HepG2 (cell line): ENCODE measurements around the gene CPE. TPM values are rescaled to one million over a fixed set of nuclear protein-coding genes. Genes with fewer than 3 reads are reported as not detected.
A peak's percentile ranks its signal among the peaks of the same experiment; 100 is the strongest.

Experiments used
- ATAC-seq: fragments of 200-7000 bp; cut with Tn5 transposase; 3 replicates; pipeline ENCODE4 v1.9.1; 2020; ENCODE audit warnings: mild to moderate bottlenecking, moderate library complexity
- BruUV-seq: library from RNA; stranded (reverse); fragments of 400-500 nt; replicated peaks from 2 replicates; lab custom pipeline; 2021; lab: Mats Ljungman, UMichigan
- CTCF ChIA-PET: fragments of 300-600 bp; formaldehyde crosslinking; extraction: SDS; loops from one replicate; lab custom pipeline; 2021; ENCODE audit warnings: low total read pairs, inconsistent platforms, low intra/inter-chr PET ratio; lab: Yijun Ruan, JAX
- POLR2A ChIA-PET: fragments of 350-600 bp; sonication (Branson Sonifier 250); formaldehyde crosslinking; loops from one replicate; lab custom pipeline; 2020; ENCODE audit warnings: antibody characterized with exemption, inconsistent platforms; lab: Yijun Ruan, JAX
- DNase-seq: peaks from one replicate; pipeline ENCODE4 v3.0.0-alpha.2; 2015; ENCODE audit warnings: low spot score
- FAIRE-seq: peaks from 3 replicates; lab custom pipeline; 2011; peaks lifted over from hg19 to GRCh38; lab: Jason Lieb, UNC
- H2AFZ ChIP-seq: one replicate; pipeline ENCODE4 v1.6.1; 2011; ENCODE audit warnings: low read length, inconsistent platforms
- H3K27ac ChIP-seq: fragments of 300-600 bp; 3 replicates; pipeline ENCODE4 v1.8.0; 2011; ENCODE audit warnings: mixed run types, mild to moderate bottlenecking, mixed read lengths, low read length, inconsistent platforms; ENCODE audit not compliant: insufficient read depth; ENCODE audit errors: extremely low read length
- H3K27me3 ChIP-seq, 2 experiments: fragments of 200-600 bp in 1 of 2; 2 replicates in 1 of 2; 3 replicates in 1 of 2; pipeline versions ENCODE4 v1.6.0 to v1.8.0; 2011; ENCODE audit warnings: low read length in 2 of 2, mild to moderate bottlenecking in 2 of 2, moderate library complexity in 2 of 2, inconsistent platforms in 1 of 2; ENCODE audit not compliant: insufficient read depth in 2 of 2, control insufficient read depth in 1 of 2
- H3K36me3 ChIP-seq, 2 experiments: fragments of 200-600 bp in 1 of 2; replicated peaks in 1 of 2; 2 replicates in 1 of 2; 3 replicates in 1 of 2; pipeline versions ENCODE4 v1.5.1 to v1.8.0; 2011; ENCODE audit warnings: low read length in 2 of 2, inconsistent platforms in 1 of 2; ENCODE audit not compliant: insufficient read depth in 2 of 2, control insufficient read depth in 1 of 2
- H3K4me1 ChIP-seq: 2 replicates; pipeline ENCODE4 v1.5.1; 2012; ENCODE audit warnings: low read length, inconsistent platforms; ENCODE audit not compliant: insufficient read depth
- H3K4me2 ChIP-seq: 2 replicates; pipeline ENCODE4 v1.6.0; 2011; ENCODE audit warnings: low read depth, low read length, inconsistent platforms
- H3K4me3 ChIP-seq, 3 experiments: fragments of 200-600 bp in 1 of 3; sonication (generic), shearing (Covaris generic) in 1 of 3; replicated peaks in 1 of 3; 2 replicates each; pipeline ENCODE4 v1.5.1; 2011 to 2016; ENCODE audit warnings: low read length in 3 of 3, inconsistent platforms in 2 of 3, low read depth in 2 of 3, mild to moderate bottlenecking in 2 of 3, control low read depth in 1 of 3, mixed read lengths in 1 of 3; ENCODE audit not compliant: insufficient read depth in 1 of 3
- H3K79me2 ChIP-seq: one replicate; pipeline ENCODE4 v1.6.1; 2011; ENCODE audit warnings: low read length, inconsistent platforms; ENCODE audit not compliant: insufficient read depth
- H3K9ac ChIP-seq: 2 replicates; pipeline ENCODE4 v1.6.0; 2011; ENCODE audit warnings: mild to moderate bottlenecking, low read depth, low read length, inconsistent platforms; ENCODE audit not compliant: insufficient read depth
- H3K9me3 ChIP-seq: 2 replicates; pipeline ENCODE4 v1.5.1; 2012; ENCODE audit warnings: mild to moderate bottlenecking, low read length
- H4K20me1 ChIP-seq: 2 replicates; pipeline ENCODE4 v1.6.0; 2011; ENCODE audit warnings: inconsistent platforms, mild to moderate bottlenecking, low read length, moderate library complexity; ENCODE audit not compliant: insufficient read depth
- ATAD3A ChIP-seq: sonication (generic); formaldehyde crosslinking; IDR thresholded peaks from 2 replicates; pipeline ENCODE4 v1.4.0; 2020; ENCODE audit warnings: missing genetic modification reagents
- CREB1 ChIP-seq, 2 experiments: fragments of 450-650 bp in 1 of 2; IDR thresholded peaks; 2 replicates each; pipeline ENCODE4 v1.6.1; 2016 to 2017; ENCODE audit warnings: control low read depth in 1 of 2, mild to moderate bottlenecking in 1 of 2, missing compliant biosample characterization in 1 of 2, missing genetic modification characterization in 1 of 2
- FOXC1 ChIP-seq: sonication (generic); formaldehyde crosslinking; IDR thresholded peaks from 2 replicates; pipeline ENCODE4 v1.8.0; 2022; ENCODE audit warnings: mild to moderate bottlenecking, missing genetic modification reagents, borderline replicate concordance
- FOXM1 ChIP-seq: sonication (generic); formaldehyde crosslinking; IDR thresholded peaks from 2 replicates; pipeline ENCODE4 v1.5.0; 2020; ENCODE audit warnings: missing genetic modification reagents
- FOXP1 ChIP-seq, 2 experiments: fragments of 450-650 bp in 1 of 2; IDR thresholded peaks; 2 replicates each; pipeline ENCODE4 v1.6.1; 2017 to 2018; ENCODE audit warnings: antibody characterized with exemption in 1 of 2
- HOXA3 ChIP-seq: sonication (generic); formaldehyde crosslinking; IDR thresholded peaks from 2 replicates; pipeline ENCODE4 v1.5.0; 2020; ENCODE audit warnings: missing genetic modification reagents
- RORA ChIP-seq: sonication (generic); formaldehyde crosslinking; IDR thresholded peaks from 2 replicates; pipeline ENCODE4 v1.5.0; 2020; ENCODE audit warnings: mild to moderate bottlenecking, missing genetic modification reagents, moderate library complexity
- SMARCE1 ChIP-seq: fragments of 450-650 bp; IDR thresholded peaks from 2 replicates; pipeline ENCODE4 v1.6.1; 2017; ENCODE audit warnings: borderline replicate concordance
- TRIM24 ChIP-seq: sonication (generic); formaldehyde crosslinking; IDR thresholded peaks from 2 replicates; pipeline ENCODE4 v1.8.0; 2022; ENCODE audit warnings: mild to moderate bottlenecking, missing genetic modification reagents
- XBP1 ChIP-seq: sonication (generic); formaldehyde crosslinking; IDR thresholded peaks from 2 replicates; pipeline ENCODE4 v1.5.0; 2020; ENCODE audit warnings: missing genetic modification reagents
- ZNF256 ChIP-seq: sonication (generic); formaldehyde crosslinking; conservative IDR thresholded peaks from 2 replicates; pipeline ENCODE4 v1.4.0; 2020; ENCODE audit warnings: missing genetic modification reagents
- ZNF431 ChIP-seq: sonication (generic); formaldehyde crosslinking; IDR thresholded peaks from 2 replicates; pipeline ENCODE4 v1.9.0; 2022; ENCODE audit warnings: missing genetic modification reagents, low read depth, mild to moderate bottlenecking, borderline replicate concordance
- ZNF598 ChIP-seq: sonication (generic); formaldehyde crosslinking; IDR thresholded peaks from 2 replicates; pipeline ENCODE4 v1.5.1; 2020; ENCODE audit warnings: mild to moderate bottlenecking, missing genetic modification reagents, borderline replicate concordance
- ZNF605 ChIP-seq: sonication (generic); formaldehyde crosslinking; IDR thresholded peaks from 2 replicates; pipeline ENCODE4 v1.8.0; 2022; ENCODE audit warnings: mild to moderate bottlenecking, missing genetic modification reagents
- ZNF713 ChIP-seq: sonication (generic); formaldehyde crosslinking; IDR thresholded peaks from 2 replicates; pipeline ENCODE4 v1.4.0; 2020; ENCODE audit warnings: mild to moderate bottlenecking, missing genetic modification reagents
- WGBS: methylation state at CpG from one replicate; pipeline ENCODE4 v1.1.6; 2017; ENCODE audit warnings: low lambda C conversion rate; 5-methylcytosine and 5-hydroxymethylcytosine counted together
- in situ Hi-C: cut with HindIII; loops from 2 replicates; pipeline ENCODE4 v1.10.0; 2017; ENCODE audit warnings: low pct_unique_long_range_greater_than_20kb; ENCODE audit not compliant: extremely low pct_ligation_motif_present
- intact Hi-C: fragments of 100-400 bp; cut with micrococcal nuclease; formaldehyde crosslinking; loops from one replicate; pipeline ENCODE4 v1.10.0; 2022; ENCODE audit not compliant: unreplicated experiment
- polyA plus RNA-seq, 8 experiments: library from polyadenylated mRNA; depleted of rRNA in 3 of 8; stranded (reverse) in 7 of 8; unstranded in 1 of 8; fragments of >200 nt; fragmentation: Illumina TruSeq in 4 of 8; extraction: Trizol in 4 of 8; gene quantifications; 2 replicates each; pipeline versions ENCODE4 v1.2.1 to v1.2.3, GENCODE V29; 2011 to 2016; ENCODE audit warnings: low read depth in 4 of 8, missing spikeins in 1 of 8, mixed read lengths in 1 of 8; ENCODE audit not compliant: insufficient read depth in 1 of 8
- total RNA-seq, 5 experiments: library from RNA; depleted of rRNA; stranded (reverse); fragments of >200 nt; fragmentation: Illumina TruSeq; extraction: Trizol; gene quantifications; 2 replicates each; pipeline ENCODE4 v1.2.3, GENCODE V29; 2016; ENCODE audit warnings: low read depth in 1 of 5
- TF ChIP-seq, protein P1 (sequence below): sonication (generic); formaldehyde crosslinking; IDR thresholded peaks from 2 replicates; pipeline ENCODE4 v1.8.1; 2023; ENCODE audit warnings: missing genetic modification reagents, inconsistent platforms, borderline replicate concordance

The CPE gene
- total and polyA plus RNA-seq, 2 of the 13 experiments (the other 11 are each of a cell fraction or from before 2014, with no cell fraction given): 268 to 852 TPM

DNA sequence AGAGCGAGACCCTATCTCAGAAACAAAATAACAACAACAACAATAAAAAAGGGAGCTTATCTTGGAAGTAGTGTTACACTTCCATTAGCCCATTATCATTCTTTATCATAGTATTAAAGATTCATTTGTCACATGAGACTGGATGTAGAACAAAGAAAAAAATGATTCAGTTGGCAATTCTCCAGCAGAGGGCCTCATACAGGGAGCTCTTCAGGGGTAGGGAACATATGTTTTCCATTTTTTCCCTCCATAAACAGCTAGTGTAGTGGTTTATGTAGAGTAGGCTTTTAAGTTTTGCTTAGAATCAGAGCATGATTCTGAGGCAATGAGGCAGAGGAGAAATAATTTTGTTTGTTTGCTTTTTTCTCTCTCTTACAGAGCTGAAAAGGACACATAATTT is 5.8 kb downstream of the CPE start:
- no peak for FAIRE-seq
- WGBS: 100% methylated on average over 1 of the region's 1 CpG
- no peaks in the 10 kb centered on the region; a peak in 2 of 5 replicates for H3K36me3 ChIP-seq
- H4K20me1 ChIP-seq: peaks cover 3% of the 10 kb centered on the region; the same call in 1 of the 2 replicates
- no peak overlapping the region for H3K9ac ChIP-seq
- 0 out of 2 replicates have a peak overlapping the region, but pooled peaks have one; percentile 7 for H3K4me2 ChIP-seq
- no peak overlapping the region for H2AFZ ChIP-seq
- peaks cover 94% of the 10 kb centered on the region for H3K79me2 ChIP-seq
- peak; percentile 23 for DNase-seq
- no peaks in the 10 kb centered on the region for H3K9me3 ChIP-seq
- in situ Hi-C loops: no loop called here
- no TSS peak for BruUV-seq
- peaks cover 53% of the 10 kb centered on the region for H3K4me1 ChIP-seq
- no peak overlapping the region for H3K4me3 ChIP-seq
- ChIA-PET POLR2A (no interaction called here), CTCF (no interaction called here)
- no peak for ATAC-seq
- no peak for TF ChIP-seq ZNF605 (CRISPR knock-in tag)
- no peak for TF ChIP-seq ZNF713
- no peak for TF ChIP-seq FOXM1 (CRISPR knock-in tag)
- no peak for TF ChIP-seq ZNF431 (CRISPR knock-in tag)
- TF ChIP-seq TRIM24 (CRISPR knock-in tag): no peak
- no peak for TF ChIP-seq FOXC1 (CRISPR knock-in tag)
- no peak for TF ChIP-seq SMARCE1
- TF ChIP-seq RORA (CRISPR knock-in tag): no peak
- no peak for TF ChIP-seq ZNF598 (CRISPR knock-in tag)
- TF ChIP-seq ATAD3A (CRISPR knock-in tag): no peak
- no peak for TF ChIP-seq ZNF256 (CRISPR knock-in tag)
- TF ChIP-seq, protein P1, sequence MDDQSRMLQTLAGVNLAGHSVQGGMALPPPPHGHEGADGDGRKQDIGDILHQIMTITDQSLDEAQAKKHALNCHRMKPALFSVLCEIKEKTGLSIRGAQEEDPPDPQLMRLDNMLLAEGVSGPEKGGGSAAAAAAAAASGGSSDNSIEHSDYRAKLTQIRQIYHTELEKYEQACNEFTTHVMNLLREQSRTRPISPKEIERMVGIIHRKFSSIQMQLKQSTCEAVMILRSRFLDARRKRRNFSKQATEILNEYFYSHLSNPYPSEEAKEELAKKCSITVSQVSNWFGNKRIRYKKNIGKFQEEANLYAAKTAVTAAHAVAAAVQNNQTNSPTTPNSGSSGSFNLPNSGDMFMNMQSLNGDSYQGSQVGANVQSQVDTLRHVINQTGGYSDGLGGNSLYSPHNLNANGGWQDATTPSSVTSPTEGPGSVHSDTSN (CRISPR knock-in tag): no peak
- TF ChIP-seq CREB1 (IDR thresholded peaks at IDR 0.05): no peak
- TF ChIP-seq CREB1 (CRISPR knock-in tag; IDR thresholded peaks at IDR 0.05): no peak
- TF ChIP-seq FOXP1 (IDR thresholded peaks at IDR 0.05): no peak
- no peak for TF ChIP-seq FOXP1 (CRISPR knock-in tag; IDR thresholded peaks at IDR 0.05)
- TF ChIP-seq HOXA3 (CRISPR knock-in tag): no peak
- TF ChIP-seq XBP1 (CRISPR knock-in tag): no peak
- H3K27ac ChIP-seq: no peak overlapping the region
- intact Hi-C loops: no loop called here
- no peaks in the 10 kb centered on the region; a peak in 1 of 5 replicates for H3K27me3 ChIP-seq
